ENCODE results near the gene CCDC34.

- no peak for TF ChIP-seq CTCF (IDR thresholded peaks at IDR 0.05)
- TF ChIP-seq POLR2A (IDR thresholded peaks at IDR 0.05) = no peak
These were observed 52.8 kb downstream of the CCDC34 start for GRCh38 chr11:27310182-27310581.
